ENCODE measurements around the gene DSCAM.

The DSCAM gene

DNA sequence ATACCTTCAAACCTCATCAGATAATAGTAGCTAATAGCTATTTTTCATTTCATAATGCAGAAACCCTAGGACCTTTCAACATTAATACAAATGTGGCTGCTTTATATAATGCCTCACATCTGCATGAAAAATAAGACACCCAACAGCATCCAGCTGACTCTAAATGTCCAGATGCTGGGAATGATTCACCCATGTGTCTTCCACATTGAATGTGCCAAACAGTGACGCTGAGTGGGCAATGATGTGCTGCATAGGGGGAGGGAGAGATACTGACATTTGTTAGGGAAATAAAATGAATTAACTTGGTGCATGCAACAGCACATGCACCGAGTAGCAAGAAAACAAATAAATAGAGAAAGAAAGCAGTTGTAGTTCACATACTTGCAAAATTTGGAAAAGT is 199.3 kb downstream of the DSCAM start:
- no peak for DNase-seq

DNA sequence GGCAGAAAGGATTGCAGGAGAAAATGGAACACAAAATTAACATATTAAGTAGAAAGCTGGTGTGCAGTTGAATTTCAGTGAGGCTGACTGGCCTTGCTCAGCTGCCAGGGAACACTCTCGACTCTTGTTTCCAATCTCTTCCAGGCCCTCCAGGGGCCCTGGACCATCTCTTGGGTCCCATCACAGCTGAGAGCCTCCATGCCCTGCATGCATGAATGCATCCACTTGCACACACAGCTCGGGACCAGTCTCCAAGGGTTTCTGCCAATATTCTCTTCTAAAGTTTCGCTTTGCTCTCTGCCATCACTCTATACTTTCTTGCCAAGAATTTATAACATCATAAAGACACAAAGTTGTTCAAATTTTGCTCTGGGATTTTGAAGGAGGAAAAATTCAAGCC is 200.3 kb downstream of the DSCAM start:
- no peak for DNase-seq

DNA sequence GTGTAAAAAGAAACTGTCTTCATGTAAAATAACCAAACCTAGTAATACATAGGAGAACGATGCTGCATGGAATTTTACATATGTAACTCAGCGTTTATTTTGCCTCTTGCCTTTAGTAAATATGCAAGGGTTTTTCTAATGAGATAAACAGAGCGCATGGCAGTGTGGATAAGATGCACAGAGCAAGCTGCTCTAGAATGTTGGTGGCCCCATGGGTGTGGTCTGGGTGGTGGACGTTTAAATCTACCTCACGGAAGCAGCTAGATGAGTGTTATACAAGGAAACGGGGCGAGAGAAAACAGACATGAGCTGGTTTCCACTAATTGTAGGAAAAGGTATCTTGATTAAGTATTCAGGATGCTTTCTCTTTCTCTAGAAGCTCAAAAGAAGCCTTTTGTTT is 205.9 kb downstream of the DSCAM start:
- DNase-seq: no peak

DNA sequence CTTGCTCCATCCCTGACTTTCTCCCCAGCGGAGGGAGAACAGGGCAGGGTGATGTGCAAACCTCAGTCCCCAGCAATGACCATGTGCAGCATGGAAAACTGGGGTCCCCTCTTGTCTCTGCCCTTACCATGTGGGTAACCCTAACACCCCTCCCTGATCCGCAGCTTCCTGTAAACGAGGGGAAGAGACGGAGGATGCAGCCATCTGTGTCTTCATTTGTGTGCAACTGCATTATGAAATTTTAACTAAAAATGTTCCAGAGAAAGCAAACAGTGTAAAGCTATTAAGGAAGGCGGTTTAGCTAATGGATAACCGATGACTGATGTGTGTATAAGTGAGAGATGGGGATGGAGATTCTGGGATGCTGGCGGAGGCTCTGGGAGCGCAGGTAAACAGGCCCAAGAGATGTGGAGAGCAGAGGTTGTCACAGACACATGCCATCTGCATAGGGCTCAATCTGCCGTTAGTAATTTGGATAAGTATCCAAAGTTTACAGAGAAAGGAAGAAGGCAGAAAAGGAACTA is 206.6 kb downstream of the DSCAM start:
- DNase-seq: no peak

DNA sequence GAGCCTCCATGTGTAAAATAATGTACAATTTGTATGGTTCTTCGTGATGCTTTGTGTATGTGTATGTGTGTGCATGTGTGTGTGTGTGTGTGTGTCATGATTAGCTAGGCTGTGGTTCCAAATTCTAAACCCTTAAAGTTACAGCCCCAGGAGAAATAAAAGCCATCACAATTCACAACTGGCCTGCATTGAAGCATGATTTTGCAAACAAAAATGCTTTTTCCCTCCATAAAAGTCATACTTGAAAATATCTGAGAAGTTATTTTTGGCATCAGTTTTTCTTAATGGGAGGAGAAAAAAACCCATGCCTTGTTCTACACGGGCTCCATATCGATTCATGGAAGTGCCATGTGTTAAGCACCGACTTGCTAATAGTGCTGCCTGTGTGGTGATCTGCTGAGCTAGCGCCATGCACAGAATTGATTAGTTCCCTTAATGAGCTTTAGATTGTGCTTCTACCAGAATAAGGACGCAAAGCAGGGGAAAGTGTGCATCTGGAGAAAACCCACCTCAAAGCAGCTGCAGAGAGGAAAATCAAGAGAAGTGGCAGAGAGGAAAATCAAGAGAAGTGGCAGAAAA is 207.3 kb downstream of the DSCAM start:
- DNase-seq: no peak

DNA sequence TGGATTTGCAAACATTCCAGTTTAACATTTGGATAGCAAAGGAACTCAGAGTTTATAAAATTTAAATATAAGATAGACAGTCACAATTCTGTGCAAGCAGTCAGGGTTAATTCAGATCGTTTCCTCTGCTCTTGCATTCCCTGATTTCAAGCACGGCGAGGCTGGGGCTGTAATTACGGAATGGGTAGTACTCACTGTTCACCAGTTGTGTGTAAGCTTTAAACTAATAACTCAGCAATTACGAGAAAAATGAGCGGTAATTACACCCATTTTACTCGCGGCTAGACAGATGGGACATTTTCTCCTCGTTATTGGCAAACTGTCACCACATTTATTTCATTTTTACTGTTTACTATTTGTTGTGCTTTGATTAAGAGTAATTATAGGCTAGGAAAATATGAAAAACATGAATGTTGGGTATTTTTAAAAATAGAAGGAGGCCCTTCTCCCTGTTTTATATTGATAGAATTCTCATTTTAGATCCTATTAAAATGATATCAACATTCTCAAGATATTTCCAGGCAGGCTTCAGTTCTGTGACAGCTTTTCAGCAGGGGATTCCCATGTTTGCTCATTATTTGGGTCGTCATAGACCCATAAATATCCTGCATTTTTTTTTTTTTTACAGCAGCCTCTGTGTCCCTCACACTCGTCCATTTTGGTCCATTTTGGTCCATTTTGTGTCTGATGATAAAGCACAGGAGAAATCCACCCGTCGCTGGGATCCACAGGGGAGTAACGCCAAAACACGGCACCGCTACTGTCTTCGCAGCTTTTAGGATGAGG is 208.3 kb downstream of the DSCAM start:
- DNase-seq: no peak

DNA sequence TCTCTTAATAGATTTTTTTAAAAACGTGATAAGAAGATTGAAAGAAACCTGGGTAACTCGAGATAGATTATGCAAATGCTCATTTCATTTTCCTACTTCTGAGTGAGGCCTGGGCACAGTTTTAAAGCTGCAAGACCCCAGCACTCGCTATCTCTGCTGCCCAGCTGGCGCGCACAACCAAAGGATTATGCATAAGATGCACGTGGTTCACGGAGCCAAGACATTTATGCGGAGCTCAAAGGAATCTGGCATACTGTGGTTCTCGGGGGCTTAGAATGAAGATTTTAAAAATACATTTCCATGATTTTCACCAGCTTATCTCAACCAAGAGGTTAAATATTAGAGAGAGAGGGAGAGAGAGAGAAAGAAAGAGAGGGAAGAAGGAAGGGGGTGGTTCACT is 210.9 kb downstream of the DSCAM start:
- DNase-seq: no peak

DNA sequence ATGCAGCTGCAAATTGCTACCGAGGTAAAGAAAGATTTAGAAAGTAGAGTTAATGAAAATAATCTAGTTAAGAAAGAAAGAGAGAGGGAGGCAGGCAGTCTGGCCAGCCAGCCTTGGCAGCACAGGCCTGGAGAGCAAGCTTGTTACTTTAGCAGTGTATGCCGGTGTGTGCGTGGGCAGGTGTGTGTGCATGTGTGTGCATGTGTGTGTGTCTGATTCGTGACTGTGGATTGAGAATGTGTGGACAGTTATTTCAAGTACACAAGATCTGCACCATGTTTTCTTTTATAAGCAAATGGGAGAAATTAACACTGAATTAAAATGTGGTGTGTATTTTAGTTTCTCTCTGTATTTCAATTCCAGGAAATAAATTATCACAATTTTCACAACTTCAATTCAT is 211.6 kb downstream of the DSCAM start:
- DNase-seq: no peak

DNA sequence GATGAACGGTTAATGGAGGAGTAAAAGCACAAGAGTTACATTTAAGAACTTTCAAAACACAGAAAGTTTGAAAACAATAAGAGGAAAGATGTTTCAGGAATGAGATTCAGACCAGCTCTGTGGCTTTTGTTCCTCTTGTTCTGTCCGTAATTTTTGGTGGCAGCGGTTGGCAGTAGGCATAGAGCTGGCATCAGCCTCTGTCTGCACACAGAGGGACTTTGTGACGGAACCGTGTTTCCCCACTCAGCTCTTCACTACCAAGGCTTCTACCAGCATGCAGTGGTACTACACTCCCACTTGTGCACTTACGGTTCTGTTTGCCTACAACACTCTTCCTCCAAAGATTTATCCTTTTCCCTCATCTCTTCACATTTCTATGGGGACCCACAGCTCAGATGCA is 212.8 kb downstream of the DSCAM start:
- no peak for DNase-seq

DNA sequence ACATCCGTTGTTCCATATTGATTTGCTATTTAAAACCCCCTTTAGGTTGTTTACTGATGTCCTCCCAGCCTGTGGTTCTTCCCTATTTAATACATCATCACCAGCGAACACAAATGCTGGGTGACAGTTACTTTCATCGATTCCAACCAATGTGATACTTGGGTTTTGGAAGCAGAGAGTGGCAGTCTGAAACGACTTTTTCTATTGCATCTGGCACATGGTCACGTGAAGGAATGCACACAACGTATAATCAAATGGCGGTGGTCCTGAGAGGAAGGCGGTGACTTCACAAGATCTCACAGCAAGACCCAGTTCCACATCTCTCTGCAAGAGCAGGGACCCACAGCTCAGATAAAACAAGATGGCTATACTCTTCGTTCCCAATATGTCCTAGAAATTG is 213.9 kb downstream of the DSCAM start:
- DNase-seq: no peak

DNA sequence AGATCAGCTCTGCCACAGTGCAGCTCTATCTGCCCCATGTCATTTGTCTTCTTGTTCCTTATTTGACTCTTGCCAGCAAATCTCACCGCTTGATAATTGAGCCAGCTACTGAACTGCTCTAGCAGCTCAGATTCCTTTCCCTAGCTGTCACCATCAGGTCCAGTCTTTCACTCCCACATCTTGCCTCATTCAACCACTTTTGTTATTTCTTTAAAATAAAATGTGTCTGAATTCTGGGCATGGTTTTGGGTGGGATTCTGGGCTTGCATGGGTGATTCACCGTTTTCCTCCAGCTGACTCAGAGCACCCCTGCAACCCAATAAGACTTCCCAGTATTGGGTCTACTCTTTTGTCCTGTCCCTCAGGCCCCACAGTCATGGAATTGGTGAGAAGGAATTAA is 215.7 kb downstream of the DSCAM start:
- no peak for DNase-seq

DNA sequence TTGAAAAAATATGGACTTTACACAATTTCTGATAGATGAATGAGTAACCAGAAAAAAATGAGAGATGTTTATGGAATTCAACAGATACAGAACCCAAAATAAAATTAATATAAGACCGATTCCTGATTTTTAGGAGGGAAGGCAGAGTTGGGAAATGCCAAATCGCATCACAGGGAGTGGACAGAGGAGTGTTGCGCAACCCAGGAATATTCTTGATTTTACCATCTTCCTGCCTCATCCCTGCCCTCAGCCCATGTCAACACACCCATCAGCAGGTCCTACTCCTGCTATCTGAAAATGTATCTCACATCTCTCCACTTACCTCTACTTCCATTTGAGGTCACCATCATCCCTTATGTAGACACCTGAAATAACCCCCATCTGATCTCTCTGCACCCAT is 221.0 kb downstream of the DSCAM start:
- DNase-seq: no peak

DNA sequence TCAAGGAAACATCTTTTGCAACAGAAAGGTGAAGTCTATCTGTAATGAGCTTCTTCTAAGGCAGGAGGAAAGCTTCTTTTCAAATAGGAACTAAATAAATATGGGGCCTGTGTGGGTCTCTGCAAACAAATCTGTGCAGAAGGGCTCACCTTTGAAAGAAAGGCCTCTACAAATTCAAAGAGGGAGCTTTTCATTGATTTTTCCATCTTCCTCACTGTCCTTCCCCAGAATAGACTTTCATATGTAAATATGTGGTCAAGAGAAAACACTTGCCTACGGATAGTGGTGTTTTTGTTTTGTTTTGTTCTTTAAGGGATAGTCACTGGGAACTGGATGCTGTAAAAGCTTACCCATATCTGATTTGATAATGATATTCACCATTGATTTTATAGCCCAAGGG is 223.4 kb downstream of the DSCAM start:
- DNase-seq: no peak

DNA sequence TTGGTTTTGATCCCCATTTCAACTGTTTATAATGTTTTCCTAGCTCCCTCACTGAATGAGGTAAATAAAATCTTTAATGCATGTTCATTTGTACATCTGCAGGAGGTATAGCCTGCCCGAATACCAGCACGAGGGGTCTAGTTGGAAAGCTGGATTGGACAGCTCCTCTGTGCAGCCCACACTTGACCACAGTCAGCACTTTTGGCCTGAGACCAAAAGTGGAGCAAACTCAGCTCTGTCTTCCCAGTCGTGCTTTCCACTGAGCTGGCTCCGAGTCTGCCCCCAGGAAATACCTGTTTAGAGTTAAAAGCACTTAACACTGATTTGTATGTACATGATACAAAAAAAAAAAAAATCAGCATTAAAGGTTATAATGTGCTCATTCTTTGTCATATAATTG is 224.4 kb downstream of the DSCAM start:
- DNase-seq: no peak

DNA sequence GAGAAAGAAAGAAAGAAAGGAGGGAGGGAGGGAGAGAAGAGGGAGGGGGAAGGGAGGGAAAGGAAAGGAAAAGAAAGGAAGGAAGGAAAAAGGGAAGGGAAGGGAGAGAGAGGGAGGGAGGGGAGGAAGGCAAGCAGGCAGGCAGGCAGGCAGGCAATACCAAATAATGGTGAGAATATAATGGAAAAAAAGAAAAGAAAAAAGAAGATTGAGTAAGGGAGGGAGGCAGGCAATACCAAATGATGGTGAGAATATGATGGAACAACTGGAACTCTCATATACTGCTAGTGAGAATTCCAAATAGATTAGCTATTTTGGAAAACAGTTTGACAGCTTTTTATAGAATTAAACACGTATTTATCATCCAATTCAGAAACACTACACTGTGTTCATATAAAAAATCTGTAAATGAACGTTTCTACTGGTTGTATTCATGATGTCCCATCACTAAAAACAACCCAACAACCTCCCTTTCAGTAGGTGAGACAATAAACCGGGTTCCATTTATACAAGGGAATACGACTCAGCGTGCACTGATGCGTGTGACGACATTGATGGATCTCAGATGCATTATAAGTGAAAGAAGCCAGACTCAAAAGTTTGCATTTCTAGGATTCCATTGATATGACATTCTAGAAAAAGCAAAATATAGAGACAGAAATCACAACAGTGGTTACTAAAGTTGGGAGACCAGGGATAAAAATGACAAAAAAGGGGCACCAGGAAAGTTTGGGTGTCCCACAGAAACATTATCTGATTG is 226.4 kb downstream of the DSCAM start:
- DNase-seq: no peak

DNA sequence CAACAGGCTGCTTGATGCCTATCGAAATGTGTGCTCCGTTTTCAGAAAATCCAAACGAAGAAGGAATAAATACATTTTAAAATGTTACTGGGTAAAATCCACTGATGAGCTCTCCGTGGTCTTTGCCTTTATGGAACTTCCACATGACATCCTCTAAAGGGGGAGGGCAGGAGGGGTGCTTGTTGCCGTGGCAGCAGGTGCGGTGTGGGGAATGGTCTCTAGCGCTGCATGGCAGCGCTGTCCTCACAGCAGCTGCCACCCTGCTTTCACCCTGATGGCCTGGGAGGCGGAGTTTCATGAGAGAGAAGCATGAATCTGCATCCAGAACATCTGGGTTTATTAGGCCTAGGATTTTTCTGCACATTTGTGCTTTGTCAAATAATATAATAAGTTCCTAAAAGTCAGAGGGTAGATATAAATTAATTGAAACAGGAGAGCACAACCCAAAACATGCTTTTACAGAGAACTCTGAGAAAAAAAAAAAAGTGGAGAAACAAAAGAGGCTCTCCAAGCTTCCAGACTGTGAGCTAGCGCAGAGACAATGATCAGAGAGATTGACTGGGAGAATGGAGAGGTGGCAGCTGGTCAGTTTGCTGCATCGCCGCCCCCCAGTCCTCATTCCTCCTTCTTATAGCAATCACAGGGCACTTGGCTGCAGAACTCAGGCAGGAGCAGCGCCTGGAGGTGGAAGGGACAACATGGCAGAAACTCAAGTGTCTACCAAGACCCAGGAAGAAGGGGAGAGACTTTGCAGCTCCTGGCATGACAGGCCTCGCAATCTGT is 228.6 kb downstream of the DSCAM start:
- no peak for DNase-seq

DNA sequence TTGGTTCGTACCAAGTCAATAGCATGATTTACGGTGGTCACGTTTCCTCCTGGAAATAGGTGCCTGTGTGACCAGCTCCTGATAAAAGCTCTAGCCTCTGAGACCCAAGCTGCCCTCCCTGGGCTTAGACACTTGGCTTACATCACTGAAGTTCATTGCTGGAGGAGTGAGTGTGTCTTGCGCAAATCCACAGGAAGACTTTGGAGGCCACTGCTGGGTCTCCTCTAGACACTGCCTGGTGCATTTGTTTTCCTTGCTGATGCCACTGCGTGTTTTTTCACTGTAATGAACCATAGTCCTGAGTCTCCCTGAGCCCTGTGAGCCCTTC is 230.6 kb downstream of the DSCAM start:
- DNase-seq: no peak

DNA sequence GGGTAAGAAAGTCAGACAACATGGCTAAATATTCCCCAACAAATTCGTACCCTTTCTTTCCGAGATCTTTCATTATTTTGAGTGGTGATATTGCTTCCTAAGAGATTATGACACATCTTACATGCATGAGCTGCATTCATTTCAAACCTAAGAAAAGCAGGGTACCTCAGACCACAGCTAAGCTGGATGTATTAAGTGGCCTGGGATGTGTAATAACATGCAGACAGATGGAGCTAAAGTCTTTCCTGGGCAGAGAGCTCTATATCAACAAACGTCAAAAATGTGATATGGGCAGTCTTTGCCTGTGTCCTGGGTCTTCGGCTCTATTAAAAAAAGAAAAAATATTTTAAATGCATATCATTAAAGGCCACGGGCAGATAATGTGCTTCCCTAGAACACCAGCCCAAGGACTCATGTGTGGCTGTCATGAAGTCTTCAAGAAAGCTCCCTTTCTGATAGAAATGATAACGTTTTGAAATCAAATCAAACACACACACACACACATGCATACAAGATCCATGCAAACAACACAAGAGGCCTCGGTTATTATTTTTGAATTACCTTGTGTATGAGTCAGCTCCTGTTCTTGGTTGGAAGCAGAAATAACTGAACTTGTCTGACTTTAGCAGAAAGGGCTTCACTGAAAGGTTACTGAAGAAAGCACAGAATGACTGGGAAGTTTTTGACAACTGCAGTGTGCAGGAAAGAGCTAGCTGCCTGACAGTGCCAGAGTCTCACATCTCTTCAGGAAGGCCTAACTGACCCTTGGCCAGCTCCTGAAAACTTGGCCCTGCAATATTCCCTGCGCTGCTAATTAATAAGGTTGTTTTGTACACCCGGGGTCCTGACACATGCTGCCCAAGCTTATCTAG is 231.2 kb downstream of the DSCAM start:
- DNase-seq: no peak

DNA sequence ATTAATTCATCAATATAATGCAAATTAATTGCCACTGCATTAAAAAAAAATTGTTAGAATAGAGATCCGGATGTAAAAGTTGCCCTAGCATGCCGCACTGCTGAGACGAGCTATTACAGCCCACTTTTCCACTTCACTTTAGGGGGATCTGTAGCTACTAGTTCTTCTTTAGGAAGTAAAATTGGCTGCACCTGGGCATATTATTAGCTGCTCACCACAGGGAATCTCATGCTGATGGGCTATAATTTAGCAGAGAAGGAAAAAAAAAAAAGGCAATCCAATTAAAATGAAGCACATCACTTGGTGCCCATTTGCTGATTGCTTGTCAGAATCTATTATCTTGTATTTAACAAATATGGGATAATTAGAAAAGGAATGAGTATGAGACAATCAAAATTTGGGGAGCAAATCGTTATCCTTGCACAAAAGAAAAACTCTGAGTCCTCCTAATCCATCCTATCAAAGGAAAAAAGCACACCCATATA is 233.4 kb downstream of the DSCAM start:
- no peak for DNase-seq

DNA sequence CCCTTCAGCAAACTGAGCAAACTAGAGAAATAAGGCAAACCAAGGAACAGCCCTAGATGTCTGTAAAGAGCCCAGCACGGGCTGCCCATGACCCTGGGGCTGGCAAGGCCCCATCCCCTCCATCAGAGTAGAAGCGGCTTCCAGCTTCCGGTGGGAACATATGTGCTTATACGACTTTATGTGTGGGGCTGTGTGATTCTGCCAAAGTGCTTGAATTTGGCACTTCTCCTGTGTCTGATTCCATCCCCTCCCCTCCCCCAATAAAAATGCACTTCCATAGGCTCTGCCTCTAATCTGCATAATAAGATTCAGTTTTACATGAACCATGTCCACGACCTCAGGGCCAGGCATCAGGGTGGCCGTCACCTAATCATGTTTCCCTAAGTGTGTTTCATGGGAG is 236.6 kb downstream of the DSCAM start:
- no peak for DNase-seq

DNA sequence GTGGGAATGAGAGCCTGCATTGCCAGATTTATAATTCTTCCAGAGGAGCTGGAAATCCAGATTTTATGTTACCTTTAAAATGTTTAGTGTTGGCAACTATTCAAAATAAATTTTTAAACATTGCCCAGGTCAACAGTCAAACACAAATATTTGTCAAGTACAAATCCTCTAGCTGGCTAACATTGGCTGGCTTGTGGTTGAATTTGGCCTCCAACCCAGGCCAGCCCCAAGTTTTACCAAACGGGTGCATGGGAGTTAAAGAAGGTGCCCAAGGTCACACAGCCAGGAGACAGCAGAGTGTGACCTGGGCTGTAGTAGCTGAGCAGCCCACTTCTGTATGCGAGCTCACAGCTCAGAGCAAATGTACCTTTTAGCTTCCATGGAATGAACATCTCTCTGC is 240.6 kb downstream of the DSCAM start:
- no peak for DNase-seq

DNA sequence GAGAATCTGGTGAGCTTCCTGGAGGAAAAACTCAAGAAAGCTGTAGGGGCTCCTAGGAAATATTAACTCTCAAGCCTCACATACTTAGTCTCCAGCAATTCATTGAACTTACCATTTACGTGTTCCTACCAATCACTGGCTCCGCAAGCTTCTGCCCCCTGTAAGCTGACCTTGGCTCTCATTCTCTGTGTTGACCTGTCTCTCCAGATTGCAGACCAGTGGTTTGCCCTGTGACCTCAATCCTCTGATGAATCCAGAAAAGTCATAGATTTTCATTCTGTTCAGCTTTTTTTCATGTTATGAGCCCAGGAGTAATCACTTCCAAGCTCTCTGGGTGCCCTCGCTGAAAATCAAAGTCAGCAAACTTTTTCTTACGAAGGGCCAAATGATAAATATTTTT is 241.9 kb downstream of the DSCAM start:
- no peak for DNase-seq

Measured in CD4-positive, alpha-beta T cell treated with Interferon alpha-2 for 1 hour (primary cell).